Right cardiac atrium (tissue), 5 donors: Measurements from ENCODE around the gene GSTA2. TPM values are rescaled to one million over a fixed set of nuclear protein-coding genes. Genes with fewer than 3 reads are reported as not detected.

Source experiments
- ATAC-seq, 2 donors: fragments of 200-7000 bp; cut with Tn5 transposase; one replicate each; pipeline versions ENCODE4 v1.8.0 to v1.9.1; 2020; ENCODE audit warnings: moderate library complexity in 2 of 2, mild to moderate bottlenecking in 1 of 2
- DNase-seq, 3 donors: peaks; one replicate each; pipeline ENCODE4 v3.0.0-alpha.2; 2020
- H3K27ac ChIP-seq: one replicate; pipeline ENCODE4 v1.5.1; 2013; ENCODE audit warnings: mild to moderate bottlenecking, low read length, control low read depth, moderate library complexity
- H3K27me3 ChIP-seq: one replicate; pipeline ENCODE4 v1.6.1; 2013; ENCODE audit not compliant: control insufficient read depth, insufficient read depth
- H3K4me1 ChIP-seq: one replicate; pipeline ENCODE4 v1.6.1; 2013; ENCODE audit warnings: low read length; ENCODE audit not compliant: control insufficient read depth, insufficient read depth
- H3K4me3 ChIP-seq: one replicate; pipeline ENCODE4 v1.5.1; 2013; ENCODE audit warnings: low read length, control low read depth
- H3K9me3 ChIP-seq: one replicate; pipeline ENCODE4 v1.6.1; 2013; ENCODE audit warnings: low read length; ENCODE audit not compliant: control insufficient read depth
- WGBS: extraction: QIAGEN DNeasy Blood & Tissue Kit; methylation state at CpG from one replicate; pipeline ENCODE4 v1.1.7; 2013; 5-methylcytosine and 5-hydroxymethylcytosine counted together
- intact Hi-C, 4 donors: fragments of 100-400 bp; cut with DNase I; formaldehyde crosslinking; loops; one replicate each; pipeline versions ENCODE4 v1.11.0 to v1.14.0; 2022 to 2023
- polyA plus RNA-seq: library from polyadenylated mRNA; stranded (reverse); fragments of 200-250 nt; gene quantifications from one replicate; pipeline ENCODE4 v1.2.3, GENCODE V29; 2013
- total RNA-seq, 4 donors: library from RNA; stranded (reverse); fragmentation: NEBNext Ultra II Directional; extraction: Animal tissue kit (Norgen Biotek cat#: 25700); gene quantifications; one replicate each; pipeline ENCODE4 v1.2.1, GENCODE V29; 2021
- donor health status: healthy with polysubstance abuse.
- donor health status: DM: no; HTN: yes; CAD: no.
- donor health status: DM: no; HTN: no; CAD: no.
- donor health status: DM: no; HTN: yes; CAD: no; lungs with severe emphysema.
- donor health status: DM: yes; HTN: yes; CAD: no.

The GSTA2 gene
- total and polyA plus RNA-seq, 5 donors = not detected

DNA sequence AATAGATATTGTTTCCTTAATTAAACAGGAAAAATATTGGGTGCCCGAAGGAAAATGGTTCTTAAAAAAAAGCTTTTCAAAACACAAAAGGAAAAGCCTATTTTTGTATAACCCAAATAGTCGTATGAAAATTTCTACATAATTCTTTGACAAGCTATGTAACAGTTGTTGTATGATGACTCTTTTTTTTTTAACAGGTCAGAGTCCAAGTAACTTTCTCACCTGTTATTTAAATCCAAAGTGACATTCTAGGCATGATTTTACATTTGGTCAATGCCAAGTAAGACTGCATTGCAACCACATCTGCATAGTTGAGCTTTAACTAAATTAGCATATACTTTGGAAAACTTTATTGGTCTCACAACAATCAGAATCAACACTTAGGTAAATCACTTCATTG is 24.1 kb downstream of the GSTA2 start:
- no peaks in the 10 kb centered on the region for H3K27me3 ChIP-seq
- no peaks in the 10 kb centered on the region for H3K4me1 ChIP-seq
- intact Hi-C loops = no loop called here
- ATAC-seq = no peak
- WGBS = 29% methylated on average over 2 of the region's 2 CpGs
- no peak overlapping the region for H3K27ac ChIP-seq
- H3K4me3 ChIP-seq = no peak overlapping the region
- H3K9me3 ChIP-seq = no peaks in the 10 kb centered on the region
- no peak for DNase-seq

DNA sequence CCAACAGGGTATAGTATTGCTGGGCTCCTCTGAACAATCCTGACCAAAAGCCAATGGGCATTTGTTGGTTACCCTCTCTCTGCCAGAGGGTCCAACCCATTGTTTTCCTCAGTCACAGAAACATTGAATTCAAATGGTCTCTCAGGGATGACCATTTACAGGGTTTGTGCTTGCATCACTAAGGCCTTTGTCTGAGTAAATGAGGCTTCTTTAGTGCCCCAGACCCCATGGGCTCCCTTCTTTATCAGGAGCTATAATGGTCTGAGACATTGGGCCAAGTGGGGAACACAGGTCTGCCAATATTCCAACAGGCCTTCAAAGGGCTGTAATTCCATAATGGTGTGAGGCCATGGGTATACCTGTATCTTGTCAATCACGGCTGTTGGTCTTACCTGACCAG is 27.1 kb downstream of the GSTA2 start:
- H3K4me1 ChIP-seq = no peaks in the 10 kb centered on the region
- no peaks in the 10 kb centered on the region for H3K9me3 ChIP-seq
- 91% methylated on average over 1 of the region's 1 CpG for WGBS
- no peak overlapping the region for H3K4me3 ChIP-seq
- DNase-seq (no peak), ATAC-seq (no peak)
- intact Hi-C loops = no loop called here
- H3K27ac ChIP-seq = no peak overlapping the region
- H3K27me3 ChIP-seq = no peaks in the 10 kb centered on the region

DNA sequence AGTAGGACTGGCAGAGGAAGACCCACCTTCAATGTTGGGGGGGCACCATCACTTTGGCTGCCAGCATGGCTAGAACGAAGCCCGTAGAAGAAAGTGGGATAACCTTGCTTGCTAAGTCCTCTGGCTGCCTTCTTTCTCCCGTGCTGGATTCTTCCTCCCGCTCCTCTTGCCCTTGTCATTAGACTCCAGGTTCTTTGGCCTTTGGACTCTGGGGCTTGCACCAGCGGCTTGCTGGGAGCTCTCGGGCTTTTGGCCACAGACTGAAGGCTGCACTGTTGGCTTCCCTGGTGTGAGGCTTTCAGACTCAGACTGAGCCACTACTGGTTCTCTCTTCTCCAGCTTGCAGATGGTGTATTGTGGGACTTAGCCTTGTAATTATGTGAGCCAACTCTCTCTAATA is 28.2 kb downstream of the GSTA2 start:
- DNase-seq (no peak), ATAC-seq (no peak)
- H3K4me3 ChIP-seq = no peak overlapping the region
- no peak overlapping the region for H3K27ac ChIP-seq
- no peaks in the 10 kb centered on the region for H3K9me3 ChIP-seq
- intact Hi-C loops = no loop called here
- H3K4me1 ChIP-seq = no peaks in the 10 kb centered on the region
- no peaks in the 10 kb centered on the region for H3K27me3 ChIP-seq
- WGBS = 92% methylated on average over 6 of the region's 6 CpGs

DNA sequence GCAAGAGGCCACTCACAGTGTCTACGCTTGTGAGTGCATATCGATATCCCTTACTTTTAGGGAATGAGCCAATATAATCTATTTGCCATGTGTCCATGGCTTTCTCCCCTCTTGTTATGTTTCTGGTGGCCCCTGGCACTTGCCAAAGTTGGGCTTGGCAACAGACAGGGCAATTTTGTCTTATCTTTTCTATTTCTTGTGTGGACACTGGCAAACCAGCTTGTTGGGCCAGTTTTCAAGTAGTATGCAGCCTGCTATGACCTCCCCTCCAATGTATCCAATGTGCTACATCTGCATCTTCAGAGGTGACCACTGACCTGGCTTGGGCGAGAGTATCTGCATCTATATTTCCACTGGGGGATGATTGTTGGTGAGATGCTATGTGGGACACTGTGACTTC is 29.2 kb downstream of the GSTA2 start:
- H3K9me3 ChIP-seq = no peaks in the 10 kb centered on the region
- H3K27me3 ChIP-seq = no peaks in the 10 kb centered on the region
- no peaks in the 10 kb centered on the region for H3K4me1 ChIP-seq
- 92% methylated on average over 3 of the region's 3 CpGs for WGBS
- intact Hi-C loops = no loop called here
- DNase-seq = no peak
- ATAC-seq = no peak
- no peak overlapping the region for H3K27ac ChIP-seq
- H3K4me3 ChIP-seq = no peak overlapping the region

DNA sequence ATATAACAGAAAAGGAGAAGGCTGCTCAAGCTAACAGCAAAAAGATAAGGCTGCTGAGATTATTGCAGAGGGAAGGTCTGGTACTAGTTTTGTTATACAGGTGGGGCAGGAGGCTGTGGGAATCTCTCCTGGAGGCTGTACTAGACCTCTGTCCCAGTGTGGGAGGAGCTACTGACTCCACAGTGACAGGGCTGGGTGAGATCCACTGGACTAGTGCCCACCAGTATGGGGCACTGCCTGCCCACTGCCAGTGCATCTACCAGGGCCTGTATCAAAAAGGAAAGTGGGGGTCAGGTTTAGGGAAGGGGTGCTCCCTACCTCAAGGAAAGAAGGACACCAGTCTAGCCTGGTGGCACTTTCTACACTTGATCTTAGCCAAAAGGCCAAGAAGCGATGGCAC is 30.1 kb downstream of the GSTA2 start:
- DNase-seq = no peak
- WGBS = 98% methylated on average over 1 of the region's 1 CpG
- Histone ChIP-seq H3K4me1 (no peaks in the 10 kb centered on the region), H3K27ac (no peak overlapping the region), H3K9me3 (no peaks in the 10 kb centered on the region), H3K4me3 (no peak overlapping the region), H3K27me3 (no peaks in the 10 kb centered on the region)
- no peak for ATAC-seq
- intact Hi-C loops = no loop called here

DNA sequence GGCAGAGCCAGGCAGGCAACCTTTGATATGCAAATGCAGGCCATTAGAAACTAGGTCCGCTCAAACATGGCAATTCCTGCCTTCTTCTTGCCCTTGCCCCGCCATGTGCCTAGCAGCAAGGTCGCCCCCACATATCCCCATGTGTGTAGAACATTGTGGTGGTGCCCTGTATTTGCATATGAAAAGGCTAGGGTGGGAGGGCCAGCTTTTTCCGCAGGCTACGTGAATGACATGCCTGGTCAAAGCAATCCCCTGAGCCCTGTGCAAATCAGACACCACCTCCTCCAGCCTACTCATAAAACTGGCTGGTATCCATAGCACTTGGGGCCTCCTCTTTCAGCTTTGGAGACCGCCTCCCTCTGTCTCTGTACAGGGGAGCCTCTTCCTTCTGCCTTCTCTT is 31.6 kb downstream of the GSTA2 start:
- DNase-seq (no peak), ATAC-seq (no peak)
- Histone ChIP-seq H3K4me3 (no peak overlapping the region), H3K27me3 (no peaks in the 10 kb centered on the region), H3K4me1 (no peaks in the 10 kb centered on the region), H3K27ac (no peak overlapping the region), H3K9me3 (no peaks in the 10 kb centered on the region)
- intact Hi-C loops = no loop called here
- 62% methylated on average over 6 of the region's 6 CpGs for WGBS

DNA sequence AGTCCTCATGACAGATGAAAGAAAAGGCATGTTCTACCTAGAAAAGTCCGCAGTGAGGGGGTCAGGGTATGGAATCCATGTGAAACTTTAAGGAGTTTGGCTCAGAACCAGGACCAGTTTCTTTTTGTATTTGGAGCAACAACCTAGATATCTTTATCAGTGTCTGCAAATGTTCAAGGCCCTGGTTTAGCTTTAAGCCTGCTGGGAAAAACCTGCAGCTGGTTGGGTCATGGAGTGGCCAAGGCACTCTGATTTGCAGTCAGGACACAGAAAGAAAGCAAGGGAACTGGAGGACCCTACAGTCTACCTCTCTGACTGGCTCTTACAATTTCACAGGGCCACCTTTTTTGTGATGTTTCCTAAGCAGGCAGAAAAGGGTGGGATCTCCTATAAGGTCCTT is 33.7 kb downstream of the GSTA2 start:
- H3K4me3 ChIP-seq = no peak overlapping the region
- H3K4me1 ChIP-seq = no peaks in the 10 kb centered on the region
- 84% methylated on average over 1 of the region's 1 CpG for WGBS
- no peak for ATAC-seq
- DNase-seq = no peak
- intact Hi-C loops = no loop called here
- H3K27me3 ChIP-seq = no peaks in the 10 kb centered on the region
- no peaks in the 10 kb centered on the region for H3K9me3 ChIP-seq
- H3K27ac ChIP-seq = no peak overlapping the region

DNA sequence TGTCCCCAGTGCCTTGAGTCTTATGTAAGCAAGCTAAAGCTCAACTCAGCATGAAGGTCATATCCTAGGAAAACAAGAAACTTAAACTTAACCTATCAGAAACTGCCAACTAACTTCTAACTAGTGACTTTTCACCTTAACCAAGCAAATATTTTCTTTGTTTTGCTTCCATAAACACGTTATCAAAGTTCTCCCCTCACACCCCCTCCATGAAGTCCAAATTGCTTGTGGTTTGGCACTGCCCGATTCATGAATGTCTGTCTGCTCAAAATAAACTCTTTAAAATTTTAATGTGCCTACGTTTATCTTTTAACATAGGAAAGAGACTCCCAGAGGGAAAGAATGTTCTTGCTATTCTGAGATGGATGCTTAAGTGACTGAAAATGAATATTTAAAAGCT is 34.9 kb downstream of the GSTA2 start:
- H3K4me1 ChIP-seq = no peaks in the 10 kb centered on the region
- DNase-seq (no peak), ATAC-seq (no peak)
- 45% methylated on average over 3 of the region's 3 CpGs for WGBS
- intact Hi-C loops = no loop called here
- H3K9me3 ChIP-seq = no peaks in the 10 kb centered on the region
- H3K4me3 ChIP-seq = no peak overlapping the region
- no peak overlapping the region for H3K27ac ChIP-seq
- H3K27me3 ChIP-seq = no peaks in the 10 kb centered on the region

DNA sequence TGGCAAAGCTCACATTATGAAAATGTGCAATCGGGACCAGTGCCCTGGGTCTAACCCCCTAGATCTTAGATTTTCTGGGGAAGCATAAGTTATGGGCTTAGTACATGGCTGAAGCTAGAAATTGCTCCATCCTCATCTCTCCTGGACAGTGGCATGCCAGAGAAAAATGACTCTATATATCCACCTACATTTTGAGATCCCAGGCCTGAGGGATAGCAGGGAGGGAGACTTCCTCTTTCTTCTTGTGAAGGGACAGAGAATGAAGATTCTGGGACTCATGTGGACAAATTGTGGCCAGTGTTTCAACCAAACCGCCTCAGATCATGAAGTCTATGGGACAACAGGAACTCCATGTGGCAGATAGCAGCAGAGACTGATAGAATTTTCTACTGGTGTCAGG is 35.4 kb downstream of the GSTA2 start:
- Histone ChIP-seq H3K4me1 (no peaks in the 10 kb centered on the region), H3K27me3 (no peaks in the 10 kb centered on the region), H3K9me3 (no peaks in the 10 kb centered on the region), H3K27ac (no peak overlapping the region), H3K4me3 (no peak overlapping the region)
- ATAC-seq = no peak
- WGBS = 87% methylated on average over 2 of the region's 2 CpGs
- intact Hi-C loops = no loop called here
- DNase-seq = no peak

DNA sequence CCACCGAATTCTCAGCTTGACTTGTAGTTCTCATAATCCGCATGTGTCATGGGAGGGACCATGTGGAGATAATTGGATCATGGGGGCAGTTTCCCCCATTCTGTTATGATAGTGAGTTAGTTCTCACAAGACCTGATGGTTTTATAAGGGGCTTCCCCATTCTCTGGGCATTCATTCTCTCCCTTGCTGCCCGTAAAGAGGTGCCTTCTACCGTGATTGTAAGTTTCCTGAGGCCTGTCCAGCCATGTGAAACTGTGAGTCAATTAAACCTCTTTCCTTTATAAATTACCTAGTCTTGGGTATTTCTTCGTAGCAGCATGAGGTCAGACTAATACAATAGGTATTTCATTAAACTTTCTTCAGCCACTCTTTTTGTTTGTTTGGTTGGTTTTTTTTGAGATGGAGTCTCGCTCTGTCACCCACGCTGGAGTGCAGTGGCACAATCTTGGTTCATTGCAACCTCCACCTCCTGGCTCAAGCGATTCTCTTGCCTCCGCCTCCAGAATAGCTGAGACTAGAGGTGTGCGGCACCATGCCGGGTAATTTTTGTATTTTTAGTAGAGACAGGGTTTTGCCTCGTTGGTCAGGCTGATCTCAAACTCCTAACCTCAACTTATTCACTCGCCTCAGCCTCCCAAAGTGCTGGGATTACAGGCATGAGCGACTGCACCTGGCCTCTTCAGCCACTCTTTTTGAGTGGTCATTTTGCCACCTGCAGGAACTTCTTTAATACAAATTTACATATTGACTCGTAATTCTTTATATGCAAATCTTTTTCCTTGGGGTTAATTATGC is 36.3 kb downstream of the GSTA2 start:
- 90% methylated on average over 15 of the region's 15 CpGs for WGBS
- Histone ChIP-seq H3K9me3 (no peaks in the 10 kb centered on the region), H3K4me1 (no peaks in the 10 kb centered on the region), H3K4me3 (no peak overlapping the region), H3K27ac (no peak overlapping the region), H3K27me3 (no peaks in the 10 kb centered on the region)
- intact Hi-C loops = no loop called here
- DNase-seq (no peak), ATAC-seq (no peak)

DNA sequence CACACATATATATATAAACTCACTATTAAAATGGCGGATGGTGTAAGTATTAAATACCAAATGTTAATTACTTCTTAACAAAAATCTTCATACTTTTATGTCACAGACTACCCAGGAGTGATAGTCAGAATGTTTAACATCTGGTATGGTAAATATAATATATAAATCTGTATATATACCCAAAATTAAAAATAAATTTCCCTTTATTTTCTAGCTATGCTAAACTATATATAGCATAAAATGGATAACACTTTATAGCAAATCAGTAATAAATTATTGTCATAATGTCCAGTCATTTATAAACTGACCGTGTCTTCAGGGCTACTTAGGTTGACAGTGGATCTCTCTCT is 37.1 kb downstream of the GSTA2 start:
- Histone ChIP-seq H3K9me3 (no peaks in the 10 kb centered on the region), H3K4me1 (no peaks in the 10 kb centered on the region), H3K4me3 (no peak overlapping the region), H3K27ac (no peak overlapping the region), H3K27me3 (no peaks in the 10 kb centered on the region)
- ATAC-seq (no peak), DNase-seq (no peak)
- intact Hi-C loops = no loop called here
- WGBS = 88% methylated on average over 2 of the region's 2 CpGs
